Fibroblast of mammary gland (primary cell): Measurements from ENCODE around the gene CCND3.

ENCODE experiments used
- DNase-seq: peaks from one replicate; pipeline ENCODE4 v3.0.0-alpha.2; 2010; ENCODE audit warnings: low read depth
- H3K4me3 ChIP-seq: 2 replicates; pipeline ENCODE4 v1.5.1; 2011; ENCODE audit warnings: low read depth, mild to moderate bottlenecking, low read length, moderate library complexity; ENCODE audit not compliant: control insufficient read depth
- TF ChIP-seq, protein P1 (sequence below): conservative IDR thresholded peaks from 2 replicates; pipeline ENCODE4 v1.5.1; 2011; ENCODE audit warnings: low read depth, low read length, inconsistent platforms; ENCODE audit not compliant: control insufficient read depth, insufficient read depth

The CCND3 gene

DNA sequence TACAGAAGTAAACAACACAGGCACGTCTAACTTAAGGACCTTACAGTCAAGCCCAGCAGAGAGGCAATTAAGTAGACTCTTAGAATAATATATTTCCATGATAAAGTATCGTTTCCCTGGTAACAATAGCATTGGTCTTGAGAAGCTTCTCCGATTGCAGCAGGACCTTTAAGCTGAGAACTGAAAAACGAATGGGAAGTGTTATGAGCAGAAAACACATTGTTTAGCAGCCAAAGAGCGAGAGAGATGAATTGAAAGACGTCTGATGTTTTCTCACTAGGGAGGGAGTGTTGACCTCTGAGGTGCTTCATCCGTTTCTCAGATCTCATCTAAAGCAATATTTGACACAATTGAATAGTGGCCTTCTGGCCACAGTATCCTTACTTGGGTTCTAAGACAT, 19.5 kb downstream of the CCND3 start:
- TF ChIP-seq, protein P1, sequence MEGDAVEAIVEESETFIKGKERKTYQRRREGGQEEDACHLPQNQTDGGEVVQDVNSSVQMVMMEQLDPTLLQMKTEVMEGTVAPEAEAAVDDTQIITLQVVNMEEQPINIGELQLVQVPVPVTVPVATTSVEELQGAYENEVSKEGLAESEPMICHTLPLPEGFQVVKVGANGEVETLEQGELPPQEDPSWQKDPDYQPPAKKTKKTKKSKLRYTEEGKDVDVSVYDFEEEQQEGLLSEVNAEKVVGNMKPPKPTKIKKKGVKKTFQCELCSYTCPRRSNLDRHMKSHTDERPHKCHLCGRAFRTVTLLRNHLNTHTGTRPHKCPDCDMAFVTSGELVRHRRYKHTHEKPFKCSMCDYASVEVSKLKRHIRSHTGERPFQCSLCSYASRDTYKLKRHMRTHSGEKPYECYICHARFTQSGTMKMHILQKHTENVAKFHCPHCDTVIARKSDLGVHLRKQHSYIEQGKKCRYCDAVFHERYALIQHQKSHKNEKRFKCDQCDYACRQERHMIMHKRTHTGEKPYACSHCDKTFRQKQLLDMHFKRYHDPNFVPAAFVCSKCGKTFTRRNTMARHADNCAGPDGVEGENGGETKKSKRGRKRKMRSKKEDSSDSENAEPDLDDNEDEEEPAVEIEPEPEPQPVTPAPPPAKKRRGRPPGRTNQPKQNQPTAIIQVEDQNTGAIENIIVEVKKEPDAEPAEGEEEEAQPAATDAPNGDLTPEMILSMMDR = no peak
- no peak for DNase-seq
- peak overlapping the region; percentile 99 for H3K4me3 ChIP-seq

DNA sequence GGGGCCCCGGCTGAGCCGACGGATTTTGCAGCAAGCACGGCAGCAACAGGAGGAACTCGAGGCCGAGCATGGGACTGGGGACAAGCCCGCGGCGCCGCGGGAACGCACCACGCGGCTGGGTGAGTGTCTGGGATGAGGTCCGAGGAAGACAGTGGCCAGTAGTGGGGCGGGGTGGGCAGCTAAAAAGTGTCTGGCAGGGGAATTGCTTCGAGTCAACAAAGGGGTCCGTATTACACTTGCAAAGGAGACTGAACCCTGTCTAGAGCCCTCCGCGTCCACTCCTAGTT, 20.0 kb downstream of the CCND3 start:
- peak overlapping the region; percentile 99 for H3K4me3 ChIP-seq
- no peak for DNase-seq
- TF ChIP-seq, protein P1 = no peak

DNA sequence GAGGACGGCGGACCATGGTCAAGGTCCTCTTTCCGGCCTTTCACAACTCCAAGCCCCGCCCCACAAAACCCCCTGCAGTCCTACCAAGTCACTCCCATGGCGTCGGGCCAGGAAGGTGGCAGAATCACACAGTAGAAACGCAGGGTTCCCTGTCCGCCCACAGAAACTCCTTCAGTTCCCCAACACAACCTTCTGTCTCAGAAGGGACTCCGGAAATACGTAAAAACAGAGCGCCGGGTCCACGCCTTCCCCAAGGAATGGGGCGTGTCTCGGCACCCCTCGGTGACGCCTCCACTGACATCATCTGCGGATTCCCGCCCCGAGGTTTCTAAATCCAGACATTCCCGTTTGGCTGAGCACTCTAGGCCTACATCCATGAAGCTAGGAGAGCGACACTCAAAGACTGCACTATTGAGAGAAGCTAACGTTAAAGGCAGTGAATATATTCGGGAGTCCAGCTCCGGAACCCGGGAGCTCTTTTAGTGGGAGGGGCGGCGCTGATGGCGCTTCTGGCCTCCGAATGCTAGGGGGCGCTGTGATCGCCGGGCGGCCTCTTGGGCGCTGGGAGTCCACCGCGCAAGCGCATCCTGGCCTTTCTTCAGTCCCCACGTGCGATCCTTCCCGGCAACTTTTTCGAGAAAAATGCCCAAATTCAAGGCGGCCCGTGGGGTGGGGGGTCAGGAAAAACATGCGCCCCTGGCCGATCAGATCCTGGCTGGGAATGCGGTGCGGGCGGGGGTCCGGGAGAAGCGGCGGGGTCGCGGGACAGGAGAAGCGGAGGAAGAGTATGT, 20.5 kb downstream of the CCND3 start, which contains the start of the genes BYSL and MED20:
Gene BYSL (plus strand): TSS at position 579 of the 791 bp plus-strand sequence. CDS start 64 bp downstream, at position 643.
Gene MED20 (minus strand): TSS at position 219 of the 791 bp plus-strand sequence. CDS start 121 bp downstream, at position 98.
- H3K4me3 ChIP-seq = peak within 1 kb of the TSS; percentile 99
- TF ChIP-seq, protein P1 = peak; percentile 80
- DNase-seq = peak; percentile 95

DNA sequence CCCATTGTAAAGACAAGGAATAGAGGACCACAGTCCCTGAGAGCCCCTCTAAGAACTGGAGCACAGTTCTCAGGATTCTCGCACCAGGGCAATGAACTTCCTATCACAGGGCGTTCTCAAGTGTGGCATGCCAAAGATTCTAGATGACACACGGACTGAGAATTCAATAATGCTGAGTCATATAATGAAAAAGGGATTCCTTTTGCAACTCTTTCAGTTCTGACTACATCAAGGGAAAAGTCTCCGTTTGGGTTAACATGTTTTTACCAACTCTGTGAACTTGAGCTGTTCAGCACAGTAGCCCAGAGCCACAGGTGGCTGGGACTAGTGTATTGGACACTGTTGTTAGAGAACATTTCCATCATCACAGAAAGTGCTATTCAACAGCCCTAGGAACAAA, 24.1 kb downstream of the CCND3 start:
- no peak overlapping the region for H3K4me3 ChIP-seq
- DNase-seq = peak; percentile 92
- TF ChIP-seq, protein P1 = no peak

DNA sequence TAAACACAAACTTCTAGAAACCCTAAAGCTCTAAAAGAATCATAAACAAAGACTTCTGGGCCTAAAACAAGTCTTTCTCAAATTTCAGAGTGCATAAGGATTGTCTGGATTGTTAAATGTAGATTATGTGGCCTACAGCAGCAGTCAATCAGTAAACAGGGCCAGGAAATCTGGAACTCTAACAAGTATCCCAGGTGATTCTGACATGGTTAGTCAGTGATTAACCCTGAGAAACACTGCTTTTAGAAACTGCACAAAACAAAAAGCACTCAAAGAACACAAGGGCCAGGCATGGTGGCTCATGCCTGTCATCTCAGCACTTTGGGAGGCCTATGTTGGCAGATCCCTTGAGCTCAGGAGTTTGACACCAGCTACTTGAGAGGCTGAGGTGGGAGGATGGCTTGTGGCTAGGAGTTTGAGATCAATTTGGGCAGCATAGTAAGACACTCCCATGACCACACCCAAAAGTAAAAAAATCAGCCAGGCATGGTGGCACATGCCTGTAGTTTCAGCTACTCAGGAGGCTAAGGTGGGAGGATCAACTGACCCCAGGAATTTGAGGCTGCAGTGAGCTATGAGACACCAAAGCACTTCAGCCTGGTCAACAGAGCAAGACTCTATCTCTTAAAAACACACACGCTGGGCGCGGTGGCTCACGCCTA, 26.6 kb downstream of the CCND3 start:
- H3K4me3 ChIP-seq = no peak overlapping the region
- TF ChIP-seq, protein P1 = no peak
- no peak for DNase-seq

DNA sequence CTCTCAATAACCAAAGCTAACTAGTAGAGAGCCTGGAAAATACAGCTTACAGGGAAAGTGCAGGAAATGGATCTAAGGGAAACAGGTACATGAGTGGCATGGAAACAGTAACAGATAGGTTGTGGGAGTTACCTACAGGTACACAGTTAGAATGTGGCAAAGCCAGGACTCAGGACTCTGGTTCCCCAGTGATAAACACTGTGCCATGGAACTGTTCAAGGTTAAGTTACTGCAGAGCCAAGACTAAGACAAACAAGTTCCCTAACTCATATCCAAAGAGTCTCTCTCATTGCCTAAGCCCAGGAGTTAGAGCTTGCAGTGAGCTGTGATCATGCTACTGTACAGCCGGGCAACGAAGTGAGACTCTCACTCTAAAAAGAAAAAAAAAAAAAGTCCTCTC, 27.3 kb downstream of the CCND3 start:
- no peak for DNase-seq

More for the DNA sequence above, 27.3 kb downstream of the CCND3 start:
- TF ChIP-seq, protein P1 = no peak
- no peak overlapping the region for H3K4me3 ChIP-seq
